Measurements from ENCODE around the gene GBE1.

Gene GBE1

GRCh38 chr3:81468391-81468790 is 293.1 kb downstream of the GBE1 start:
- TF ChIP-seq CTCF (IDR thresholded peaks at IDR 0.05; ENCODE audit: low read length), result no peak
- TF ChIP-seq EZH2 (optimal IDR thresholded peaks at IDR 0.05; ENCODE audit: low read depth, low read length), result no peak
- no peak for TF ChIP-seq EZH2phosphoT487 (IDR thresholded peaks at IDR 0.05; ENCODE audit: low read length)
- H3K27ac ChIP-seq (ENCODE audit: low read length), result no peak overlapping the region
- no peaks in the 10 kb centered on the region for H4K20me1 ChIP-seq (ENCODE audit: insufficient read depth, low read length)
- no peak overlapping the region for H3K4me2 ChIP-seq (ENCODE audit: low read depth, low read length)
- no peak for DNase-seq
- H3K27me3 ChIP-seq (replicated peaks; ENCODE audit: insufficient read depth, low read length), result no peaks in the 10 kb centered on the region
- H2AFZ ChIP-seq (ENCODE audit: low read length), result no peak overlapping the region
- H3K79me2 ChIP-seq (ENCODE audit: low read length), result no peaks in the 10 kb centered on the region
- H3K4me3 ChIP-seq (ENCODE audit: low read length), result no peak overlapping the region
- H3K9me3 ChIP-seq (replicated peaks; ENCODE audit: insufficient read depth, low read length), result no peaks in the 10 kb centered on the region
- no peaks in the 10 kb centered on the region; the same call in 1 of the 2 replicates for H3F3A ChIP-seq (ENCODE audit: insufficient read depth, low read length)
- H3K9ac ChIP-seq (ENCODE audit: low read length), result no peak overlapping the region
- no peaks in the 10 kb centered on the region for H3K36me3 ChIP-seq (replicated peaks; ENCODE audit: insufficient read depth, low read length)
- peaks cover 16% of the 10 kb centered on the region for H3K4me1 ChIP-seq (ENCODE audit: low read length)
- no peaks in the 10 kb centered on the region for H3K9me2 ChIP-seq (replicated peaks; ENCODE audit: insufficient read depth, low read length)

- TF ChIP-seq EZH2phosphoT487 (IDR thresholded peaks at IDR 0.05; ENCODE audit: low read length), result no peak
- no peak for TF ChIP-seq CTCF (IDR thresholded peaks at IDR 0.05; ENCODE audit: low read length)
- TF ChIP-seq EZH2 (optimal IDR thresholded peaks at IDR 0.05; ENCODE audit: low read depth, low read length), result no peak
- H3K36me3 ChIP-seq (replicated peaks; ENCODE audit: insufficient read depth, low read length), result no peaks in the 10 kb centered on the region
- no peak for DNase-seq
- no peak overlapping the region for H2AFZ ChIP-seq (ENCODE audit: low read length)
- H3F3A ChIP-seq (ENCODE audit: insufficient read depth, low read length), result no peaks in the 10 kb centered on the region; the same call in 1 of the 2 replicates
- no peak overlapping the region for H3K4me3 ChIP-seq (ENCODE audit: low read length)
- H3K4me1 ChIP-seq (ENCODE audit: low read length), result peaks cover 12% of the 10 kb centered on the region
- H3K9me3 ChIP-seq (replicated peaks; ENCODE audit: insufficient read depth, low read length), result no peaks in the 10 kb centered on the region
- H4K20me1 ChIP-seq (ENCODE audit: insufficient read depth, low read length), result no peaks in the 10 kb centered on the region
- H3K27ac ChIP-seq (ENCODE audit: low read length), result no peak overlapping the region
- H3K9me2 ChIP-seq (replicated peaks; ENCODE audit: insufficient read depth, low read length), result no peaks in the 10 kb centered on the region
- no peaks in the 10 kb centered on the region for H3K27me3 ChIP-seq (replicated peaks; ENCODE audit: insufficient read depth, low read length)
- H3K79me2 ChIP-seq (ENCODE audit: low read length), result no peaks in the 10 kb centered on the region
- H3K4me2 ChIP-seq (ENCODE audit: low read depth, low read length), result no peak overlapping the region
- no peak overlapping the region for H3K9ac ChIP-seq (ENCODE audit: low read length)
Measured at GRCh38 chr3:81466201-81466560, 295.3 kb downstream of the GBE1 start.

- H4K20me1 ChIP-seq (ENCODE audit: insufficient read depth, low read length), result no peaks in the 10 kb centered on the region
- no peaks in the 10 kb centered on the region for H3K9me3 ChIP-seq (replicated peaks; ENCODE audit: insufficient read depth, low read length)
- no peak overlapping the region for H3K9ac ChIP-seq (ENCODE audit: low read length)
- H3K4me2 ChIP-seq (ENCODE audit: low read depth, low read length), result no peak overlapping the region
- H3K79me2 ChIP-seq (ENCODE audit: low read length), result no peaks in the 10 kb centered on the region
- H3F3A ChIP-seq (ENCODE audit: insufficient read depth, low read length), result no peaks in the 10 kb centered on the region; the same call in 1 of the 2 replicates
- H2AFZ ChIP-seq (ENCODE audit: low read length), result no peak overlapping the region
- no peak for DNase-seq
- H3K36me3 ChIP-seq (replicated peaks; ENCODE audit: insufficient read depth, low read length), result no peaks in the 10 kb centered on the region
- H3K27me3 ChIP-seq (replicated peaks; ENCODE audit: insufficient read depth, low read length), result no peaks in the 10 kb centered on the region
- no peaks in the 10 kb centered on the region for H3K9me2 ChIP-seq (replicated peaks; ENCODE audit: insufficient read depth, low read length)
- no peak overlapping the region for H3K4me3 ChIP-seq (ENCODE audit: low read length)
- H3K4me1 ChIP-seq (ENCODE audit: low read length), result peaks cover 6% of the 10 kb centered on the region
- no peak overlapping the region for H3K27ac ChIP-seq (ENCODE audit: low read length)
- TF ChIP-seq CTCF (IDR thresholded peaks at IDR 0.05; ENCODE audit: low read length) (no peak), EZH2 (optimal IDR thresholded peaks at IDR 0.05; ENCODE audit: low read depth, low read length) (no peak), EZH2phosphoT487 (IDR thresholded peaks at IDR 0.05; ENCODE audit: low read length) (no peak)
Measured at GRCh38 chr3:81465510-81466200, 295.8 kb downstream of the GBE1 start.

Data from MM.1S (cell line).